K562 (cell line): Measurements from ENCODE around the gene TAF10. TPM values are rescaled to one million over a fixed set of nuclear protein-coding genes. Genes with fewer than 3 reads are reported as not detected.

ENCODE experiments used
- ATAC-seq: fragments of 200-7000 bp; cut with Tn5 transposase; 3 replicates; pipeline ENCODE4 v1.9.1; 2020; ENCODE audit warnings: moderate library complexity
- BruUV-seq: library from RNA; stranded (reverse); fragments of 400-500 nt; replicated peaks from 2 replicates; lab custom pipeline; 2021; lab: Mats Ljungman, UMichigan
- CTCF ChIA-PET: fragments of 300-600 bp; formaldehyde crosslinking; extraction: SDS; loops from one replicate; lab custom pipeline; 2021; ENCODE audit warnings: low intra/inter-chr PET ratio; lab: Yijun Ruan, JAX
- POLR2A ChIA-PET: fragments of 300-600, 350-650 bp; sonication (Branson Sonifier 250); formaldehyde crosslinking; extraction: SDS; loops from one replicate; lab custom pipeline; 2021; ENCODE audit warnings: antibody characterized with exemption, inconsistent platforms; lab: Yijun Ruan, JAX
- DNase-seq, 4 experiments: peaks; one replicate each; pipeline versions ENCODE4 v3.0.0 to v3.0.0-alpha.2; 2011 to 2018; ENCODE audit warnings: low spot score in 3 of 4, mixed read lengths in 3 of 4; ENCODE audit errors: extremely low read depth in 1 of 4
- FAIRE-seq: peaks from 2 replicates; lab custom pipeline; 2011; peaks lifted over from hg19 to GRCh38; lab: Jason Lieb, UNC
- H2AFZ ChIP-seq: 2 replicates; pipeline ENCODE4 v1.6.0; 2011; ENCODE audit warnings: low read depth, low read length, control low read depth, inconsistent platforms
- H3K27ac ChIP-seq: fragments of 200-600 bp; 3 replicates; pipeline ENCODE4 v1.8.0; 2011; ENCODE audit warnings: low read depth, mild to moderate bottlenecking, control low read depth, inconsistent platforms, low read length, moderate library complexity, mixed read lengths; ENCODE audit errors: extremely low read depth
- H3K27me3 ChIP-seq, 2 experiments: fragments of 300-600 bp in 1 of 2; 2 replicates in 1 of 2; 3 replicates in 1 of 2; pipeline versions ENCODE4 v1.6.0 to v1.8.0; 2011; ENCODE audit warnings: inconsistent platforms in 2 of 2, low read length in 2 of 2, mild to moderate bottlenecking in 1 of 2, mixed read lengths in 1 of 2, moderate library complexity in 1 of 2; ENCODE audit not compliant: control insufficient read depth in 2 of 2, insufficient read depth in 2 of 2
- H3K36me3 ChIP-seq: fragments of 300-600 bp; 3 replicates; pipeline ENCODE4 v1.8.0; 2011; ENCODE audit warnings: mild to moderate bottlenecking, low read length, inconsistent platforms; ENCODE audit not compliant: control insufficient read depth, insufficient read depth
- H3K4me1 ChIP-seq, 2 experiments: fragments of 200-600 bp in 1 of 2; replicated peaks in 1 of 2; 2 replicates in 1 of 2; 3 replicates in 1 of 2; pipeline versions ENCODE4 v1.5.1 to v1.8.0; 2011; ENCODE audit warnings: inconsistent platforms in 2 of 2, low read length in 2 of 2, mild to moderate bottlenecking in 1 of 2, mixed read lengths in 1 of 2, moderate library complexity in 1 of 2; ENCODE audit not compliant: control insufficient read depth in 2 of 2, insufficient read depth in 2 of 2
- H3K4me2 ChIP-seq: 2 replicates; pipeline ENCODE4 v1.6.1; 2011; ENCODE audit warnings: low read length, control low read depth, inconsistent platforms, mixed read lengths; ENCODE audit not compliant: insufficient read depth
- H3K4me3 ChIP-seq: fragments of 200-600 bp; sonication (generic), shearing (Covaris generic); 2 replicates; pipeline ENCODE4 v1.5.1; 2016; ENCODE audit warnings: control low read depth, inconsistent platforms
- H3K79me2 ChIP-seq: fragments of 200-600 bp; 3 replicates; pipeline ENCODE4 v1.8.0; 2011; ENCODE audit warnings: low read length, inconsistent platforms; ENCODE audit not compliant: control insufficient read depth, insufficient read depth
- H3K9ac ChIP-seq, 2 experiments: 2 replicates each; pipeline versions ENCODE4 v1.6.0 to v1.6.1; 2011; ENCODE audit warnings: low read depth in 2 of 2, low read length in 2 of 2, control low read depth in 1 of 2, inconsistent platforms in 1 of 2, mild to moderate bottlenecking in 1 of 2, mixed read lengths in 1 of 2; ENCODE audit not compliant: insufficient read depth in 1 of 2
- H3K9me1 ChIP-seq: one replicate; pipeline ENCODE4 v1.6.0; 2011; ENCODE audit warnings: inconsistent platforms, mild to moderate bottlenecking, low read length, moderate library complexity; ENCODE audit not compliant: control insufficient read depth, insufficient read depth
- H3K9me3 ChIP-seq: replicated peaks from 2 replicates; pipeline ENCODE4 v1.5.1; 2011; ENCODE audit warnings: low read depth, low read length, inconsistent platforms; ENCODE audit not compliant: control insufficient read depth, insufficient read depth
- H4K20me1 ChIP-seq: replicated peaks from 2 replicates; pipeline ENCODE4 v1.6.1; 2011; ENCODE audit warnings: low read length, inconsistent platforms, mixed read lengths; ENCODE audit not compliant: control insufficient read depth, insufficient read depth
- FOXP1 ChIP-seq: sonication (generic); formaldehyde crosslinking; IDR thresholded peaks from 2 replicates; pipeline ENCODE4 v1.8.0; 2022; ENCODE audit warnings: mild to moderate bottlenecking, missing genetic modification reagents
- JUN ChIP-seq, 2 experiments: sonication (generic) in 1 of 2; formaldehyde crosslinking in 1 of 2; IDR thresholded peaks; 2 replicates each; pipeline versions ENCODE4 v1.6.1 to v1.8.0; 2012 to 2022; ENCODE audit warnings: borderline replicate concordance in 2 of 2, mild to moderate bottlenecking in 2 of 2, improper control_type of control experiment in 1 of 2, low read depth in 1 of 2, low read length in 1 of 2, missing genetic modification reagents in 1 of 2
- KLF16 ChIP-seq: IDR thresholded peaks from 2 replicates; pipeline ENCODE4 v1.6.1; 2016; ENCODE audit warnings: antibody characterized with exemption
- MTA1 ChIP-seq: fragments of 450-650 bp; IDR thresholded peaks from 2 replicates; pipeline ENCODE4 v1.6.1; 2017; ENCODE audit warnings: borderline replicate concordance
- ZBTB5 ChIP-seq: fragments of 450-650 bp; IDR thresholded peaks from 2 replicates; pipeline ENCODE4 v1.6.1; 2017; ENCODE audit warnings: antibody characterized with exemption
- ZNF395 ChIP-seq: fragments of 200-800 bp; sonication (Bioruptor generic); IDR thresholded peaks from 2 replicates; pipeline ENCODE4 v1.6.1; 2017; ENCODE audit warnings: missing genetic modification characterization, missing compliant biosample characterization
- ZNF764 ChIP-seq: fragments of 250-450 bp; sonication (Bioruptor Pico); IDR thresholded peaks from 2 replicates; pipeline ENCODE4 v1.4.0; 2020; ENCODE audit warnings: low read depth, mild to moderate bottlenecking, moderate library complexity
- WGBS: fragments of 100-300 bp; shearing (Covaris generic); methylation state at CpG from one replicate; pipeline ENCODE4 v1.1.6; 2016; ENCODE audit warnings: low coverage, mixed read lengths; ENCODE audit not compliant: insufficient coverage; ENCODE audit errors: missing lambda C conversion rate; 5-methylcytosine and 5-hydroxymethylcytosine counted together
- in situ Hi-C: fragments of 300-500 bp; cut with MboI; formaldehyde crosslinking; loops from 4 replicates; pipeline ENCODE4 v1.15.0; 2018; ENCODE audit warnings: inconsistent platforms, mixed read lengths
- intact Hi-C: fragments of 100-400 bp; cut with micrococcal nuclease; formaldehyde crosslinking; loops from 2 replicates; pipeline ENCODE4 v1.14.2; 2022
- polyA plus RNA-seq, 8 experiments: library from polyadenylated mRNA; depleted of rRNA in 4 of 8; stranded (reverse) in 5 of 8; unstranded in 3 of 8; fragments of >200 nt; fragmentation: Nextera tagmentation in 2 of 8; fragmentation: Illumina TruSeq in 1 of 8; extraction: Ambion mirVana in 2 of 8; extraction: Trizol in 1 of 8; gene quantifications; 2 replicates each; pipeline versions ENCODE4 v1.2.1 to v1.2.3, GENCODE V29; 2011 to 2014; ENCODE audit warnings: inconsistent platforms in 1 of 8, missing spikeins in 1 of 8
- total RNA-seq, 7 experiments: library from RNA; depleted of rRNA in 6 of 7; stranded (reverse); fragments of >200 nt in 6 of 7; fragmentation: Illumina TruSeq in 2 of 7; extraction: Trizol in 2 of 7; gene quantifications; 2 replicates each; pipeline versions ENCODE4 v1.2.1 to v1.2.3, GENCODE V29; 2011 to 2021; ENCODE audit warnings: low replicate concordance in 1 of 7

The TAF10 gene
- total and polyA plus RNA-seq, 9 of the 15 experiments (the other 6 are each of a cell fraction or from before 2014, with no cell fraction given): 19.5 to 197 (median 121) TPM

- POLR2A ChIA-PET: interaction anchor here (0.8 to 1.1 kb wide), 2 partner anchors 10 to 85 kb away, joined by 4 to 6 read pairs; no protein-coding TSS in a partner anchor
- Histone ChIP-seq H3K27me3 (no peaks in the 10 kb centered on the region), H3K27ac (no peak overlapping the region), H4K20me1 (no peaks in the 10 kb centered on the region), H3K4me1 (peaks cover 17 to 19% of the 10 kb centered on the region in 2 experiments), H3K9me1 (no peaks in the 10 kb centered on the region), H3K36me3 (peaks cover 22% of the 10 kb centered on the region), H3K9ac (0 out of 4 replicates have a peak overlapping the region, but pooled peaks of 1 of the 2 experiments have one; percentile 29), H2AFZ (no peak overlapping the region), H3K9me3 (no peaks in the 10 kb centered on the region), H3K4me3 (no peak overlapping the region), H3K79me2 (peaks cover 14% of the 10 kb centered on the region), H3K4me2 (no peak overlapping the region)
- TF ChIP-seq ZNF395 (no peak), KLF16 (no peak), JUN (IDR thresholded peaks at IDR 0.05; ENCODE audit: borderline replicate concordance, low read depth, low read length) (no peak), JUN (CRISPR knock-in tag; IDR thresholded peaks at IDR 0.05; ENCODE audit: borderline replicate concordance) (no peak), ZBTB5 (no peak), MTA1 (no peak), FOXP1 (CRISPR knock-in tag) (no peak), ZNF764 (CRISPR knock-in tag) (no peak)
- FAIRE-seq: no peak
- intact Hi-C loops: loop anchor here (5.0 kb wide), 1 partner anchor 84 kb away; no protein-coding TSS in a partner anchor
- ATAC-seq: no peak
- no TSS peak for BruUV-seq
- no peak for DNase-seq
- in situ Hi-C loops: no loop called here
- CTCF ChIA-PET: no interaction called here
- 87% methylated on average over 13 of the region's 14 CpGs for WGBS
Observed at GRCh38 chr11:6616596-6617250, 4.7 kb upstream of the TAF10 start.
